HUDEP-2 (cell line): ENCODE results near the gene RPS19.

Source experiments
- DNase-seq, 76 experiments: peaks; one replicate each; lab custom pipeline; 2025; ENCODE audit not compliant: unreplicated experiment in 76 of 76; lab: John Stamatoyannopoulos, UW

The RPS19 gene

GRCh38 chr19:41877916-41878905, 18.2 kb downstream of the RPS19 start:
- no peak for DNase-seq

DNA sequence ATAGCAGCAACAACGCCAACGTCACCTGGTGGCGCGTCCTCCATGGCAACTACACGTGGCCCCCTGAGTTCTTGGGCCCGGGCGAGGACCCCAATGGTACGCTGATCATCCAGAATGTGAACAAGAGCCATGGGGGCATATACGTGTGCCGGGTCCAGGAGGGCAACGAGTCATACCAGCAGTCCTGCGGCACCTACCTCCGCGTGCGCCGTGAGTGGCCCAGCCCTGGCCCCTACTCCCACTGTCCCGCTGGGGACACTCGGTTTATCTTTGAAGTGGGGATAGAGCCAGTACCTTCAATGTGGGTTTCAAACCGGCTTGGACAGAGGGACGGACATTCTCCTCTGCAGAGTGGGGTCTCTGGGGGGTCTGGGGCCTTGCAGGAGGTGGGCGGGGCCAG, 19.0 kb downstream of the RPS19 start:
- DNase-seq: no peak

- DNase-seq: no peak
Measured at GRCh38 chr19:41879670-41880328, 19.7 kb downstream of the RPS19 start.

DNA sequence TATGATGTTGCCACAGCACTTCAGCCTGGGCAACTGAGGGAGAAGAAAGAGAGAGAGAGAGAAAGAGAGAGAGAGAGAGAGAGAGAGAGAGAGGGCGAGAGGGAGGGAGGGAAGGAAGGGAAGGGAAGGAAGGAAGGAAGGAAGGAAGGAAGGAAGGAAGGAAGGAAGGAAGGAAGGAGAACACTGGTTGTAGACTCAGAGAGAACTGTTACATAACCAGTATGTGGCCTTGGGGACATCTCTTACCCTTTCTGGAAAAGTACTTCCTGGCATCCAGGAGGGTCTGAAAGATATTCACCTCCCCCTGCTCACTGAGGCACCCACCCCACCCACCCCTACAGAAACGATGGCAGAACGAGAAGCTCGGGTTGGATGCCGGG, 20.3 kb downstream of the RPS19 start:
- DNase-seq: no peak

GRCh38 chr19:41882568-41883462, 22.8 kb downstream of the RPS19 start, which contains the start of gene ARHGEF1:
Gene ARHGEF1, plus strand, starts transcription at chr19:41883184. Its CDS starts 4,899 bp downstream, at chr19:41888083.
- peak in 8 of 76 experiments; percentile 25 to 50 (median 36) for DNase-seq

DNA sequence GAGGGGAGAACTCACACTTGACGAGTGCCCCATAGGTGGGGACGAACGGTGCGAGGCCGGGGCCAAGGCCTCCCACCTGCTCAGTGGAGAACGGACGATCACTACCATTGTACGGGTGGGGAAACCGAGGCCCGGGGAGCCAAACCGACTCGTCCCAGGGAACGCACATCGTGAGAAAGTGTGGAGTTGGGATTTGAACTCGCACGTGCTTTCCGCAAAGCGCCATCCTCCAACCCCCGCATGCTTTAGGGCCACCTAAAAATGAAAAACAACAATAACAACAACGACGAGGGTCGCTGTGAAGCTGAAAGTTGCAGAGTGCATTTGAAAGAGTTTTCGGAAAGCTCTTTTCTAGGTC, 23.4 kb downstream of the RPS19 start:
- DNase-seq: no peak

- DNase-seq: peak in 75 of 76 experiments; percentile 67 to 99 (median 98)
Measured at GRCh38 chr19:41883821-41884733, 24.0 kb downstream of the RPS19 start.

DNA sequence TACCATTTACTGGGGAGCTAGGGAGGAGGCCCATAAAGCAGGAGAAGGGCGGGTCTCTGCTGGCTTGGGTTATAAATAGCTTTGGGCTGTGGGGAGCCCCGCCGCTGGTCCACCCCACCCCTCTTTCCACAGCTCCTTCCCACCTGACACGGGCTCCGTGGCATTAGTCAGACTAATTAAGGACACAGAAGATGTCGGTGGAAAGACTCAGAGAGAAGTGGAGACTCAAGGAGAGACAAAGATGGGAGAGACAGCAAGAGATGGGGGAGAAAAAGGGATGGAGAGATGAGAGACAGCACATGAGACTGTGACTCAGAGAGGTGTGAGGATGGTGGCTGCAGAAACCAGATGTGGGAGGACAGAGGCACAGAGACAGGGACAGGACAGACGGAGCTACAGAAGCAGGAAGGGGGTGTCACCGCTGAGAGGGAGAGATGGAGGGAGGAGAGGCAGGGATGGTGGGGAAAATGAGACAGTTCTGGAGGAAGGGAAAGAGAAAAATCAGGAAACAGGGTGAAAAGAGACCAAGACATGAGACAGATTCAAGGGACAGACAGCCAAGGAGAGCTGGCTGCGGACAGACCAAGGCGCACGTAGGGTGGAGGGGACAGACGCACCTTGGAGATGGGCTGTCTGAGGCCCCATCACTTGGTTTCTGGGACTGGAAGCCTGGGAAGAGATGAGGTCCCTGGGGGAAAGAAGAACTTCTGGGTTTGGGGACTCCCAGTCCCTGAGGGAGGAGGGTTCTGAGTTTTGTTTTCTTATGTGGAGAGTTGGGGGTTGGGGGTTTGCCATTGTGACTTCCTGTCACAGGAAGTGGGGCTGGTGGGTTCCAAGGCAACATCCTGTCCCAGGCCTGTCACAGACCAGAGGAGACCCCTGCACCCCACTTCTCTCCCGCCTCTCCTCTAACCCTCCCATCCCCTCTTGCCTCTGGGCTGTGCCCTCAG, 27.0 kb downstream of the RPS19 start:
- no peak for DNase-seq

DNA sequence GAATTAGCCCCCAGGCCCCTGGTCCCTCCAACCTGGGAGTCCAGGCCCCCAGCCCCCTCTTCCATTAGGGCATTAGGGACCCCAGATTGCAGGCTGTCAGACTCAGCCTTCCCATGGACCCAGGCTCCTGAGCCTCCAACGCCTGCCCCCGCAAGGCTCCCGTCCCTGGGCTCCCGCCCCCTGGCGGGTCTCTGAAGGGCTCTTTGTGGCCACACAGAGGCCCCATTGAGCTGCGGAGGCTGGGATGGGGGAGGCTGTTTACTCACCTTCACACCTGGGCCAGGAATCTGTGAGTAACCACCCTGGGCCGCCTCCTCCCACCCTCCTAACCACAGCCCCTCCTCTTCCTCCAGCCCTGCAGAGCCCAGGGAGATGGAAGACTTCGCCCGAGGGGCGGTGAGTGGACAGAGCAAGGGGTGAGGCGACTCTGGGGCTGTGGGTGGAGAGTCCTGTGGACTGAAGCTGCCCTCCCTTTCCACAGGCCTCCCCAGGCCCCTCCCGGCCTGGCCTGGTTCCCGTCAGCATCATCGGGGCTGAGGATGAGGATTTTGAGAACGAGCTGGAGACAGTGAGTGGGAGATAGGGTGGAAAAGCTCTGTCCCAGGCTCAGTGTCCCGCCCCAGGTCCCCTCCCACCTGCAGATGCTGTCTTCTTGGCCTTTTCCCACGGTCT, 27.8 kb downstream of the RPS19 start:
- no peak for DNase-seq

DNA sequence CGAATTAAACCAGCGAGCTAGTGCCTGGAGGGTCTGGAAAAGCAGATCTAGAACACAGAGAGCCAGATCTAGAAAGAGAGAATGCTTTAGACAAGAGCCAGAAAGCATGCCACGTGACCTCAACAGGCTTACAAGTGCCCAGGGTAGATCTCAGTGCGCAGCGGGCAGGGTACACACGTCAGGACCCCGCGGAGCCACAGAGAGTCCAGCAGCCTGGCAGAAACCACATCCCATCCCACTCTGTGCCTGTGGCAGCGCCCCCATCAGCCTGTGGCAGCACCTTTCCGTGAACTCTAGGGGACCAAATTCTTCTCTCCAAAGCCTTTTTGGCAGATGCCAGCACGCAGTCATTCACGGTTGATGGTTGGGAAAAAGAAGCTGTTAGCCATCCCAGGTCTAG, 28.9 kb downstream of the RPS19 start:
- no peak for DNase-seq

GRCh38 chr19:41889896-41890295, 29.8 kb downstream of the RPS19 start:
- no peak for DNase-seq

DNA sequence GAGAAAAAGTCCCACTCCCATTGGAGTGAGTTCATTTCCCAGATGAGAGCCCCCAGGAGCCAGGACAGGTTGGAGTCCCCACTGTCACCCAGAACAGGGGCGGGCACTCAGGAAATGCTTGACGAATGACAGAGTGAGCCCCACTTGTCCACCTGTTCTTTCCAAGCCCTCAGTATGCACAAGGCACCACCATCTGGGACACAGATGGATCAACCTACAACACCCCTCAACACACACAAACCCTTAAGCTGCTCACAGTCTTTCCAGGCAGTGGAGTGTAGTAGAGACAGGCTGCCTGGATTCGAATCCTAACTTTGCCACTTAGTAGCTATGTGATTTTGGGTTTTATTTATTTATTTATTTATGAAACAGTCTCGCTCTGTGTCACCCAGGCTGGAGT, 30.9 kb downstream of the RPS19 start:
- no peak for DNase-seq

GRCh38 chr19:41892173-41892902, 32.3 kb downstream of the RPS19 start:
- no peak for DNase-seq

- DNase-seq: peak in 5 of 76 experiments; percentile 10 to 54 (median 33)
Measured at GRCh38 chr19:41893899-41894298, 33.8 kb downstream of the RPS19 start.

- no peak for DNase-seq
Measured at GRCh38 chr19:41894350-41894749, 34.3 kb downstream of the RPS19 start.

- DNase-seq: no peak
Measured at GRCh38 chr19:41895745-41896580, 35.9 kb downstream of the RPS19 start.

DNA sequence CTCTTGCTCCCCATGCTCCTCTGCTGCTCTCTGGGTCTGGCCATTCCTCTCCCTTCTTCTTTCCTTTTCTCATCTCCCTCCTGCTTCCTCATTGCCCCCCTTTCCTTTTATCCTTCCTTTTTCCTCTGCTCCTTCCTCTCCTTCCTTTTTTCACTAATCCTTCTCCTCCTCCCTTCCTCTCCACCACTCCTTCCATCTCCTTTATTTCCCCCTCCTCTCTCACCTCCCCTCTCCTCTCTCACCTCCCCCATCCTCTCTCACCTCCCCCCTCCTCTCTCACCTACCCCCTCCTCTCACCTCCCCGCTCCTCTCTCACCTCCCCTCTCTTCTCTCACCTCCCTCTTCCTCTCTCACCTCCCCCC, 36.5 kb downstream of the RPS19 start:
- DNase-seq: no peak
